ENCODE measurements around the gene DKKL1. TPM values are rescaled to one million over a fixed set of nuclear protein-coding genes. Genes with fewer than 3 reads are reported as not detected.

DKKL1 gene
- total RNA-seq, 1 experiment from 2014 or later, result 1.0 TPM

DNA sequence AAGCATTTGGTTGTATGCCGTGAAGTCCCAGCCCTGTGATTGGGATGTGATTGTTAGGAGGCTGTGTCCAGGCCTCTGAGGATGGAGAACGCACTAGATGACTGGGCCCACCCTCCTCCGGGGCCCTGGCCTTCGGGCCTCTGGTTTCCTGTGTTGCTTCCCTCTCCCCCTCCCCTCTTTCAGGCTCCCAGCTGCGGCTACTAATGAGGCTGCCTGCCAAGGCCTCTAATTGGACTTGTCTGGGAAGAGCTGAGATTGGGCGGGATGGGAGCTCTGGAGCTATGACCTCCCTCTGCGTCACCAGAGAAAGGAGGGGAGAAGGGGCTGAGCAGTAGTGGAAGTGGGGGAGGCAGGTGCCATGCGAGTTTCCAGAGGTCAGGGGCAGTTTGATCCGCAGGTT lies 49.7 kb downstream of the DKKL1 start:
- Histone ChIP-seq H3K4me1 (ENCODE audit: control insufficient read depth in 1 of 2, insufficient read depth in 2 of 2, low read length in 2 of 2) (peaks cover 2 to 15% of the 10 kb centered on the region in 2 experiments; a peak in 1 of 4 replicates), H3K9me3 (ENCODE audit: control insufficient read depth in 1 of 2, insufficient read depth in 1 of 2, low read depth in 1 of 2, low read length in 2 of 2) (no peaks in the 10 kb centered on the region), H3K4me3 (replicated peaks in 1 of 2; ENCODE audit: low read depth in 1 of 2, low read length in 2 of 2) (no peak overlapping the region), H3K9ac (ENCODE audit: low read length) (no peak overlapping the region), H3K79me2 (ENCODE audit: insufficient read depth, low read length) (no peaks in the 10 kb centered on the region), H3K9me2 (ENCODE audit: insufficient read depth) (no peaks in the 10 kb centered on the region), H4K20me1 (ENCODE audit: insufficient read depth) (no peaks in the 10 kb centered on the region), H3K36me3 (ENCODE audit: control insufficient read depth in 1 of 2, insufficient read depth in 2 of 2, low read length in 2 of 2) (no peaks in the 10 kb centered on the region), H3K27ac (ENCODE audit: low read depth, low read length) (no peak overlapping the region), H3K4me2 (ENCODE audit: low read length) (no peak overlapping the region), H3K27me3 (ENCODE audit: insufficient read depth, low read length) (no peaks in the 10 kb centered on the region), H2AFZ (ENCODE audit: low read depth, low read length, poor library complexity, severe bottlenecking) (no peak overlapping the region)
- intact Hi-C loops (cut with micrococcal nuclease), result no loop called here
- TF ChIP-seq SP1 (IDR thresholded peaks at IDR 0.05; ENCODE audit: low read depth), result no peak
- TF ChIP-seq ZBTB33 (IDR thresholded peaks at IDR 0.05; ENCODE audit: extremely low read depth, insufficient replicate concordance, low read length), result no peak
- no peak for TF ChIP-seq ZNF274 (IDR thresholded peaks at IDR 0.05; ENCODE audit: low read depth, low read length)
- TF ChIP-seq EZH2phosphoT487 (IDR thresholded peaks at IDR 0.05; ENCODE audit: borderline replicate concordance), result no peak
- TF ChIP-seq POLR2AphosphoS5 (IDR thresholded peaks at IDR 0.05; ENCODE audit: low read depth, low read length), result no peak
- TF ChIP-seq MAX (IDR thresholded peaks at IDR 0.05), result no peak
- TF ChIP-seq FOSL1 (IDR thresholded peaks at IDR 0.05; ENCODE audit: low read depth), result no peak
- TF ChIP-seq CBX3 (IDR thresholded peaks at IDR 0.05; ENCODE audit: low read depth), result no peak
- no peak for TF ChIP-seq CTCF (IDR thresholded peaks at IDR 0.05 in 2 of 3, conservative IDR thresholded peaks at IDR 0.05 in 1 of 3; ENCODE audit: borderline replicate concordance in 1 of 3, insufficient read depth in 1 of 3, low read depth in 2 of 3, low read length in 2 of 3)
- no peak for TF ChIP-seq POLR2A (IDR thresholded peaks at IDR 0.05; ENCODE audit: borderline replicate concordance, extremely low read depth, insufficient read depth, insufficient read length)
- no peak for TF ChIP-seq SIN3A (IDR thresholded peaks at IDR 0.05; ENCODE audit: low read depth)
- BruUV-seq (replicated peaks), result no TSS peak
- no peak for ATAC-seq
- ChIA-PET CTCF (no interaction called here), POLR2A (no interaction called here), RAD21 (ENCODE audit: low non-redundant PET in 1 of 2, low total read pairs in 2 of 2, uncharacterized antibody in 2 of 2, unreplicated experiment in 2 of 2) (no interaction called here)
- no peak for DNase-seq (ENCODE audit: low read depth, low spot score)
